ENCODE measurements around the gene CDX1. TPM values are rescaled to one million over a fixed set of nuclear protein-coding genes. Genes with fewer than 3 reads are reported as not detected.
"Not testable (repeated sequence)": the region's sequence is repeated elsewhere in the genome, so short reads cannot be mapped to it uniquely, and the experiment has no call there.

The CDX1 gene
- total RNA-seq, 2 experiments from 2014 or later: not detected

GRCh38 chr5:150221471-150221870, 54.9 kb downstream of the CDX1 start:
- Mint-ChIP-seq H3K36me3 (no peaks in the 10 kb centered on the region), H3K27me3 (peaks cover 8% of the 10 kb centered on the region), H3K9me3 (no peaks in the 10 kb centered on the region), H3K4me1 (no peaks in the 10 kb centered on the region), H3K4me3 (no peak overlapping the region), H3K27ac (no peak overlapping the region)
- ATAC-seq (ENCODE audit: low read depth) (no peak), DNase-seq (no peak)
- POLR2A ChIA-PET: no interaction called here

GRCh38 chr5:150222906-150223305, 56.3 kb downstream of the CDX1 start:
- POLR2A ChIA-PET: no interaction called here
- Mint-ChIP-seq H3K27ac (no peak overlapping the region), H3K36me3 (no peaks in the 10 kb centered on the region), H3K4me1 (no peaks in the 10 kb centered on the region), H3K9me3 (no peaks in the 10 kb centered on the region), H3K27me3 (no peaks in the 10 kb centered on the region), H3K4me3 (no peak overlapping the region)
- DNase-seq (no peak), ATAC-seq (ENCODE audit: low read depth) (no peak)

- Mint-ChIP-seq H3K9me3 (no peaks in the 10 kb centered on the region), H3K27me3 (no peaks in the 10 kb centered on the region), H3K4me3 (no peak overlapping the region), H3K4me1 (no peaks in the 10 kb centered on the region), H3K27ac (no peak overlapping the region), H3K36me3 (no peaks in the 10 kb centered on the region)
- no peak for ATAC-seq (ENCODE audit: low read depth)
- POLR2A ChIA-PET: no interaction called here
- DNase-seq: no peak
Measured at GRCh38 chr5:150223474-150223873, 56.9 kb downstream of the CDX1 start.

- Mint-ChIP-seq H3K9me3 (no peaks in the 10 kb centered on the region), H3K4me1 (no peaks in the 10 kb centered on the region), H3K27ac (no peak overlapping the region), H3K36me3 (no peaks in the 10 kb centered on the region), H3K27me3 (peaks cover 2% of the 10 kb centered on the region), H3K4me3 (no peak overlapping the region)
- DNase-seq: no peak
- POLR2A ChIA-PET: no interaction called here
- no peak for ATAC-seq (ENCODE audit: low read depth)
Measured at GRCh38 chr5:150224483-150225027, 58.0 kb downstream of the CDX1 start.

GRCh38 chr5:150227036-150227435, 60.5 kb downstream of the CDX1 start:
- no peaks in the 10 kb centered on the region for H3K4me1 Mint-ChIP-seq
- H3K4me3 Mint-ChIP-seq: no peak overlapping the region
- H3K27ac Mint-ChIP-seq: no peak overlapping the region
- no peaks in the 10 kb centered on the region for H3K36me3 Mint-ChIP-seq
- POLR2A ChIA-PET: no interaction called here
- ATAC-seq (ENCODE audit: low read depth): no peak
- no peak for DNase-seq
- H3K9me3 Mint-ChIP-seq: no peaks in the 10 kb centered on the region
- H3K27me3 Mint-ChIP-seq: peaks cover 2% of the 10 kb centered on the region

GRCh38 chr5:150227606-150228273, 61.2 kb downstream of the CDX1 start:
- POLR2A ChIA-PET: no interaction called here
- no peak for ATAC-seq (ENCODE audit: low read depth)
- Mint-ChIP-seq H3K27me3 (peaks cover 2% of the 10 kb centered on the region), H3K4me1 (no peaks in the 10 kb centered on the region), H3K4me3 (no peak overlapping the region), H3K9me3 (no peaks in the 10 kb centered on the region), H3K27ac (no peak overlapping the region), H3K36me3 (no peaks in the 10 kb centered on the region)
- no peak for DNase-seq

GRCh38 chr5:150229571-150229970, 63.0 kb downstream of the CDX1 start:
- H3K9me3 Mint-ChIP-seq: no peaks in the 10 kb centered on the region
- ATAC-seq (ENCODE audit: low read depth): no peak

GRCh38 chr5:150230842-150231241, 64.3 kb downstream of the CDX1 start:
- no peak overlapping the region for H3K27ac Mint-ChIP-seq
- peaks cover 2% of the 10 kb centered on the region for H3K27me3 Mint-ChIP-seq
- ATAC-seq (ENCODE audit: low read depth): no peak
- H3K9me3 Mint-ChIP-seq: no peaks in the 10 kb centered on the region
- no peaks in the 10 kb centered on the region for H3K4me1 Mint-ChIP-seq
- no peak for DNase-seq
- POLR2A ChIA-PET: no interaction called here
- no peak overlapping the region for H3K4me3 Mint-ChIP-seq
- H3K36me3 Mint-ChIP-seq: no peaks in the 10 kb centered on the region

More at GRCh38 chr5:150229571-150229970, 63.0 kb downstream of the CDX1 start:
- no peaks in the 10 kb centered on the region for H3K36me3 Mint-ChIP-seq
- peaks cover 2% of the 10 kb centered on the region for H3K27me3 Mint-ChIP-seq
- H3K4me3 Mint-ChIP-seq: no peak overlapping the region
- H3K27ac Mint-ChIP-seq: no peak overlapping the region
- no peak for DNase-seq
- no peaks in the 10 kb centered on the region for H3K4me1 Mint-ChIP-seq
- POLR2A ChIA-PET: no interaction called here

- H3K9me3 Mint-ChIP-seq; ATAC-seq (ENCODE audit: low read depth); DNase-seq; H3K27ac Mint-ChIP-seq; H3K36me3 Mint-ChIP-seq; H3K4me1 Mint-ChIP-seq; H3K4me3 Mint-ChIP-seq; POLR2A ChIA-PET; H3K27me3 Mint-ChIP-seq: not testable (repeated sequence)
Measured at GRCh38 chr5:150233706-150234105, 67.1 kb downstream of the CDX1 start.

Other genes with a start within 250 kb of the CDX1 start
- not detected for gene PDE6A, start 222.0 kb upstream of the CDX1 start, total RNA-seq
- 1 to 10 TPM; 8.6 to 9.7 TPM for gene SLC26A2, start 206.0 kb upstream of the CDX1 start, total RNA-seq
- gene TIGD6, start 166.1 kb upstream of the CDX1 start, total RNA-seq: 1 to 10 TPM; 2.6 to 3.4 TPM
- 10 to 100 TPM; 36.3 to 41.3 TPM for gene HMGXB3, start 166.0 kb upstream of the CDX1 start, total RNA-seq
- 1 to 10 TPM; 3.4 to 3.6 TPM for gene CSF1R, start 80.2 kb upstream of the CDX1 start, total RNA-seq
- gene PDGFRB, start 10.9 kb upstream of the CDX1 start, total RNA-seq: 10 to 100 TPM; 33.4 to 41.5 TPM
- gene SLC6A7, start 23.3 kb downstream of the CDX1 start, total RNA-seq: not detected
- gene CAMK2A, start 123.0 kb downstream of the CDX1 start, total RNA-seq: not detected
- gene ARSI, start 136.1 kb downstream of the CDX1 start, total RNA-seq: not detected
- 10 to 100 TPM; 68.8 to 72.5 TPM for gene TCOF1, start 190.9 kb downstream of the CDX1 start, total RNA-seq
- gene CD74, start 246.1 kb downstream of the CDX1 start, total RNA-seq: 100 to 1,000 TPM; 341 to 350 TPM

Data from activated naive CD8-positive, alpha-beta T cell treated with anti-CD3 and anti-CD28 coated beads, Interleukin-2, amount 10 ng/mL, durations not matched to agents 7 days and 5 days (primary cell).